ENCODE measurements around the gene CCDC175.

DNA sequence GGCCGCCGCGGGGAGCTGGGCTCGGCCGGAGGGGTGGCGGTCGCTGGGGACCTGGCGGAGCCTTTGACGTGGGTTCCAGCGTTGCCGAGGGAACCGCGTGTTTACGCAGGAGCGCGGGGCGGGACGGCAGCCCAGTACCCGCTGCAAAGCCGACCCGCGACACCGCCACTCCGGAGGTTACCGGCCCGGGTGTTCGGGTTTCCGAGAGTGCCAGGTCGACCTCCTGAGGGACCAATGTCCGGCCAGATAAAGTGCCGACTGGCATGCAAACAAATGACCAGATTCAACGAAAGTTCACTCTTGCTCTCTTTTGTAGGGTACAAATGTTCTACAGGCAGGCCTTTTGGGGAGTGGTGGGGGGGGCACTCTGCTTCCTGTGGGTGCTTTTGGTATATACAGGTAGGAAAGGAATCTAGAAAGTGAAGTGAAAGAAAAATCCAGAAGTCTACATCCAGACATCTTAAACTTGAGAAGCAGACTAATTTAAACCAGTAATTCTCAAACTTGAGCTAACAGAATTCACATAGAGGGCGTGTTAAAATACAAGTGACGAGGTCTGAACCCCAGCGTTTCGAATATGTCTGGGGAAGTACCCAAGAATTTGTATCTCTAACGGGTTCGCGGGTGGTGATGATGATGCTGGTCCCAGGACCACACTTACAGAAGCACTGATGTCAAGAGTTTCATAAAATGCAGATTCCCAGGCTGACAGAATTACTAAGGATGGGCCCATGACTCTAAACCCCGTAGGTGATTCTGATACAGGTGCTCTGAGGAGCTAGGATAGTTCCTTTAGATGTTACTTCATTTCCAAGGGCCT is 111.1 kb downstream of the CCDC175 start, which contains the start of gene GPR135:
- TF ChIP-seq ZNF274 (IDR thresholded peaks at IDR 0.05; ENCODE audit: low read depth, low read length) (no peak), YY1 (IDR thresholded peaks at IDR 0.05; ENCODE audit: extremely low read depth, insufficient replicate concordance, low read depth, low read length) (no peak)
- TF ChIP-seq, protein P1, sequence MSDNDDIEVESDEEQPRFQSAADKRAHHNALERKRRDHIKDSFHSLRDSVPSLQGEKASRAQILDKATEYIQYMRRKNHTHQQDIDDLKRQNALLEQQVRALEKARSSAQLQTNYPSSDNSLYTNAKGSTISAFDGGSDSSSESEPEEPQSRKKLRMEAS (IDR thresholded peaks at IDR 0.05) = no peak

Measured in HCT116 (cell line).